ENCODE results near the gene TSPAN13. TPM values are rescaled to one million over a fixed set of nuclear protein-coding genes. Genes with fewer than 3 reads are reported as not detected.

The TSPAN13 gene
- polyA plus RNA-seq, 1 donor from 2014 or later = 315 TPM

DNA sequence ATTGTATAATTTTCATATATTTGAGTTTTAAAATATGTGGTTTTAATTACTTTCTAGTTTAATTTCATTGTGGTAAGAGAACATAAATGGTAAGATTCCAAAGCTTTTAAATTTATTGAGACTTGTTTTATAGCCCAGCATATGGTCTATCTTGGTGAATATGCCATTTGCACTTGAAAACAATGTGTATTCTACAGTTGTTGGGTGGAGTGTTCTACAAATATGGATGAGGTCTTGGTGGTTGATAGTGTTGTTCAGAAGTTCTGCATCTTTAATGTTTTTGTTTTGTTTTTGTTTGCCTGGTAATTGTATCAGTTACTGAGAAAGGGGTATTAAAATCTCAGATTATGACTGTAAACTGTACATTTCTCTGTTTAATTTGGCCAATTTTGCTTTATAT lies 37.6 kb upstream of the TSPAN13 start:
- Histone ChIP-seq H3K36me3 (ENCODE audit: insufficient read depth, low read length) (no peaks in the 10 kb centered on the region), H3K4me2 (ENCODE audit: low read length) (no peak overlapping the region), H3K9me2 (ENCODE audit: insufficient read depth, low read length) (no peaks in the 10 kb centered on the region), H3K4me3 (ENCODE audit: low read length) (no peak overlapping the region), H2AFZ (ENCODE audit: low read depth, low read length) (no peak overlapping the region), H3K27ac (ENCODE audit: low read length) (no peak overlapping the region), H3K9me3 (ENCODE audit: low read length) (no peaks in the 10 kb centered on the region), H3K27me3 (ENCODE audit: insufficient read depth, low read depth, low read length) (no peaks in the 10 kb centered on the region), H3K9ac (ENCODE audit: low read length) (no peak overlapping the region), H4K20me1 (ENCODE audit: insufficient read depth) (no peaks in the 10 kb centered on the region), H3K79me2 (replicated peaks; ENCODE audit: insufficient read depth, low read length) (no peaks in the 10 kb centered on the region), H3F3A (ENCODE audit: insufficient read depth, low read length, poor library complexity, severe bottlenecking) (no peaks in the 10 kb centered on the region)
- TF ChIP-seq, protein P1, sequence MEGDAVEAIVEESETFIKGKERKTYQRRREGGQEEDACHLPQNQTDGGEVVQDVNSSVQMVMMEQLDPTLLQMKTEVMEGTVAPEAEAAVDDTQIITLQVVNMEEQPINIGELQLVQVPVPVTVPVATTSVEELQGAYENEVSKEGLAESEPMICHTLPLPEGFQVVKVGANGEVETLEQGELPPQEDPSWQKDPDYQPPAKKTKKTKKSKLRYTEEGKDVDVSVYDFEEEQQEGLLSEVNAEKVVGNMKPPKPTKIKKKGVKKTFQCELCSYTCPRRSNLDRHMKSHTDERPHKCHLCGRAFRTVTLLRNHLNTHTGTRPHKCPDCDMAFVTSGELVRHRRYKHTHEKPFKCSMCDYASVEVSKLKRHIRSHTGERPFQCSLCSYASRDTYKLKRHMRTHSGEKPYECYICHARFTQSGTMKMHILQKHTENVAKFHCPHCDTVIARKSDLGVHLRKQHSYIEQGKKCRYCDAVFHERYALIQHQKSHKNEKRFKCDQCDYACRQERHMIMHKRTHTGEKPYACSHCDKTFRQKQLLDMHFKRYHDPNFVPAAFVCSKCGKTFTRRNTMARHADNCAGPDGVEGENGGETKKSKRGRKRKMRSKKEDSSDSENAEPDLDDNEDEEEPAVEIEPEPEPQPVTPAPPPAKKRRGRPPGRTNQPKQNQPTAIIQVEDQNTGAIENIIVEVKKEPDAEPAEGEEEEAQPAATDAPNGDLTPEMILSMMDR (IDR thresholded peaks at IDR 0.05; ENCODE audit: poor library complexity, severe bottlenecking) = no peak
- TF ChIP-seq POLR2AphosphoS5 (IDR thresholded peaks at IDR 0.05) (no peak), RAD21 (conservative IDR thresholded peaks at IDR 0.05) (no peak), TAF1 (IDR thresholded peaks at IDR 0.05; ENCODE audit: low read depth) (no peak), SMC3 (conservative IDR thresholded peaks at IDR 0.05; ENCODE audit: poor library complexity) (no peak), EP300 (conservative IDR thresholded peaks at IDR 0.05; ENCODE audit: poor library complexity, severe bottlenecking) (no peak), MXI1 (conservative IDR thresholded peaks at IDR 0.05; ENCODE audit: poor library complexity, severe bottlenecking) (no peak), EZH2 (IDR thresholded peaks at IDR 0.05; ENCODE audit: borderline replicate concordance, insufficient read depth, low read length, poor library complexity, severe bottlenecking) (no peak)
- TF ChIP-seq, protein P2, sequence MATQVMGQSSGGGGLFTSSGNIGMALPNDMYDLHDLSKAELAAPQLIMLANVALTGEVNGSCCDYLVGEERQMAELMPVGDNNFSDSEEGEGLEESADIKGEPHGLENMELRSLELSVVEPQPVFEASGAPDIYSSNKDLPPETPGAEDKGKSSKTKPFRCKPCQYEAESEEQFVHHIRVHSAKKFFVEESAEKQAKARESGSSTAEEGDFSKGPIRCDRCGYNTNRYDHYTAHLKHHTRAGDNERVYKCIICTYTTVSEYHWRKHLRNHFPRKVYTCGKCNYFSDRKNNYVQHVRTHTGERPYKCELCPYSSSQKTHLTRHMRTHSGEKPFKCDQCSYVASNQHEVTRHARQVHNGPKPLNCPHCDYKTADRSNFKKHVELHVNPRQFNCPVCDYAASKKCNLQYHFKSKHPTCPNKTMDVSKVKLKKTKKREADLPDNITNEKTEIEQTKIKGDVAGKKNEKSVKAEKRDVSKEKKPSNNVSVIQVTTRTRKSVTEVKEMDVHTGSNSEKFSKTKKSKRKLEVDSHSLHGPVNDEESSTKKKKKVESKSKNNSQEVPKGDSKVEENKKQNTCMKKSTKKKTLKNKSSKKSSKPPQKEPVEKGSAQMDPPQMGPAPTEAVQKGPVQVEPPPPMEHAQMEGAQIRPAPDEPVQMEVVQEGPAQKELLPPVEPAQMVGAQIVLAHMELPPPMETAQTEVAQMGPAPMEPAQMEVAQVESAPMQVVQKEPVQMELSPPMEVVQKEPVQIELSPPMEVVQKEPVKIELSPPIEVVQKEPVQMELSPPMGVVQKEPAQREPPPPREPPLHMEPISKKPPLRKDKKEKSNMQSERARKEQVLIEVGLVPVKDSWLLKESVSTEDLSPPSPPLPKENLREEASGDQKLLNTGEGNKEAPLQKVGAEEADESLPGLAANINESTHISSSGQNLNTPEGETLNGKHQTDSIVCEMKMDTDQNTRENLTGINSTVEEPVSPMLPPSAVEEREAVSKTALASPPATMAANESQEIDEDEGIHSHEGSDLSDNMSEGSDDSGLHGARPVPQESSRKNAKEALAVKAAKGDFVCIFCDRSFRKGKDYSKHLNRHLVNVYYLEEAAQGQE (IDR thresholded peaks at IDR 0.05; ENCODE audit: borderline replicate concordance) = no peak

DNA sequence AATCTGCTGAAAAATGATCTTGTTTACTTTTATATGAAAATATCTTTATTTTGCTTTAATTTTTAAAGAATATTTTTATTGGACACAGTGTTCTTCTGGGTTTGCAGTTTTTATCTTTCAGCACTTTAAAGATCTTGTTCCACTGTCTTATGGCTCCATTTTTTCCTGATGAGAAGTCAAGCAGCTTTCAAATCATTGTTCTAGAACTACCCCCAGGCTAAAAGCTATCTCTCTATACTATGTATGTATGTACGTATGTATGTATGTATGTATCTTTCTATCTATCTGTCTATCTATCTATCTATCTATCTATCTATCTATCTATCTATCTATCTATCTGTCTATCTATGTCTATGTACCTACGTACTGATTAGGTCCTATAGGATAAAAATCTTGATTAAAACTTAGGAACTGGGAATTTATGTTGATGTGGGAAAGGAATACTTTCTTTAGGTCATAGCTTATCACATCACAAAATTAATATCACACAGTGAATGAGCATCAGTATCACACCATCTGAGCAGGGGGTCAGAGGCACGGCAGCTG lies 35.4 kb upstream of the TSPAN13 start:
- Histone ChIP-seq H3K9ac (ENCODE audit: low read length) (no peak overlapping the region), H3K4me2 (ENCODE audit: low read length) (no peak overlapping the region), H3K36me3 (ENCODE audit: insufficient read depth, low read length) (no peaks in the 10 kb centered on the region), H3F3A (ENCODE audit: insufficient read depth, low read length, poor library complexity, severe bottlenecking) (no peaks in the 10 kb centered on the region), H2AFZ (ENCODE audit: low read depth, low read length) (no peak overlapping the region), H4K20me1 (ENCODE audit: insufficient read depth) (no peaks in the 10 kb centered on the region), H3K79me2 (replicated peaks; ENCODE audit: insufficient read depth, low read length) (no peaks in the 10 kb centered on the region), H3K4me3 (ENCODE audit: low read length) (no peak overlapping the region), H3K9me2 (ENCODE audit: insufficient read depth, low read length) (no peaks in the 10 kb centered on the region), H3K9me3 (ENCODE audit: low read length) (no peaks in the 10 kb centered on the region), H3K27ac (ENCODE audit: low read length) (no peak overlapping the region), H3K27me3 (ENCODE audit: insufficient read depth, low read depth, low read length) (no peaks in the 10 kb centered on the region)
- TF ChIP-seq RAD21 (conservative IDR thresholded peaks at IDR 0.05) = no peak

DNA sequence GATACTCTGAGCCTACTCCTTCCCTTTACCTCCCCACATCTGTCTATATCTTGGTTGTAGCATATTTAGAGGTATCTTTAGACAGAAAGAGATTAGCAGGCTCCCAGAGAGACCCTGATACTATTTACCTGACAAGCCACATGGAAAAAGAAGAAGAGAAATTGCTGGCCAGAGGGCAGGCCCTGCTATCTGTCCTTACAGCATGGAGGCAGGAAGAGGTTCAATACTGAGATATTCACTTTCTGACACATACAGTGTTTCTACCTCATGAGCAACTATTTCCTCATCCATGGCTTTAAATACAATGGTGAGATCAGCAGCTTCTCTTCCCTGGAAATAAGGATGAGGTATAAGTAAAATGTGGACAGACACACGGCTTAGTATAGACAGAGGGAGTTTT lies 33.9 kb upstream of the TSPAN13 start:
- no peak overlapping the region for H3K4me2 ChIP-seq (ENCODE audit: low read length)
- no peaks in the 10 kb centered on the region for H4K20me1 ChIP-seq (ENCODE audit: insufficient read depth)
- H3K36me3 ChIP-seq (ENCODE audit: insufficient read depth, low read length) = no peaks in the 10 kb centered on the region
- H3K9me3 ChIP-seq (ENCODE audit: low read length) = no peaks in the 10 kb centered on the region
- H3K27ac ChIP-seq (ENCODE audit: low read length) = no peak overlapping the region
- H3K9ac ChIP-seq (ENCODE audit: low read length) = no peak overlapping the region
- TF ChIP-seq, protein P2 (IDR thresholded peaks at IDR 0.05; ENCODE audit: borderline replicate concordance) = no peak
- TF ChIP-seq TAF1 (IDR thresholded peaks at IDR 0.05; ENCODE audit: low read depth) (no peak), EP300 (conservative IDR thresholded peaks at IDR 0.05; ENCODE audit: poor library complexity, severe bottlenecking) (no peak), SMC3 (conservative IDR thresholded peaks at IDR 0.05; ENCODE audit: poor library complexity) (no peak), EZH2 (IDR thresholded peaks at IDR 0.05; ENCODE audit: borderline replicate concordance, insufficient read depth, low read length, poor library complexity, severe bottlenecking) (no peak), MXI1 (conservative IDR thresholded peaks at IDR 0.05; ENCODE audit: poor library complexity, severe bottlenecking) (no peak), RAD21 (conservative IDR thresholded peaks at IDR 0.05) (no peak)
- no peak overlapping the region for H2AFZ ChIP-seq (ENCODE audit: low read depth, low read length)
- H3K9me2 ChIP-seq (ENCODE audit: insufficient read depth, low read length) = no peaks in the 10 kb centered on the region
- H3K4me3 ChIP-seq (ENCODE audit: low read length) = no peak overlapping the region
- H3K27me3 ChIP-seq (ENCODE audit: insufficient read depth, low read depth, low read length) = no peaks in the 10 kb centered on the region
- no peaks in the 10 kb centered on the region for H3F3A ChIP-seq (ENCODE audit: insufficient read depth, low read length, poor library complexity, severe bottlenecking)
- no peaks in the 10 kb centered on the region for H3K79me2 ChIP-seq (replicated peaks; ENCODE audit: insufficient read depth, low read length)

Measured in neural cell (in vitro differentiated cells).